GM23248 (cell line): ENCODE data around the gene PRKCE. TPM values are rescaled to one million over a fixed set of nuclear protein-coding genes. Genes with fewer than 3 reads are reported as not detected.

ENCODE experiments used
- DNase-seq: peaks from one replicate; pipeline ENCODE4 v3.0.0-alpha.2; 2015
- H2AFZ ChIP-seq: fragments of 200-600 bp; sonication (generic); 2 replicates; pipeline ENCODE4 v1.6.1; 2016; ENCODE audit warnings: antibody characterized with exemption
- H3F3A ChIP-seq: fragments of 200-600 bp; sonication (generic); 2 replicates; pipeline ENCODE4 v1.6.1; 2016; ENCODE audit warnings: mild to moderate bottlenecking, antibody characterized with exemption, mixed run types; ENCODE audit not compliant: insufficient read depth
- H3K27ac ChIP-seq: fragments of 200-600 bp; sonication (generic); 2 replicates; pipeline ENCODE4 v1.5.1; 2016; ENCODE audit warnings: mild to moderate bottlenecking
- H3K27me3 ChIP-seq: fragments of 200-600 bp; sonication (generic); replicated peaks from 2 replicates; pipeline ENCODE4 v1.6.1; 2016; ENCODE audit warnings: mild to moderate bottlenecking; ENCODE audit not compliant: insufficient read depth
- H3K36me3 ChIP-seq: fragments of 200-600 bp; sonication (generic); 2 replicates; pipeline ENCODE4 v1.6.1; 2016; ENCODE audit warnings: low read depth, mild to moderate bottlenecking
- H3K4me1 ChIP-seq: fragments of 200-600 bp; sonication (generic); 2 replicates; pipeline ENCODE4 v1.6.1; 2016; ENCODE audit warnings: mild to moderate bottlenecking; ENCODE audit not compliant: insufficient read depth
- H3K4me2 ChIP-seq: fragments of 200-600 bp; sonication (generic); one replicate; pipeline ENCODE4 v1.6.1; 2016; ENCODE audit warnings: mild to moderate bottlenecking; ENCODE audit not compliant: unreplicated experiment
- H3K4me3 ChIP-seq: fragments of 200-600 bp; sonication (generic); 2 replicates; pipeline ENCODE4 v1.5.1; 2016; ENCODE audit warnings: mild to moderate bottlenecking
- H3K79me2 ChIP-seq: fragments of 200-600 bp; sonication (generic); 2 replicates; pipeline ENCODE4 v1.6.1; 2016; ENCODE audit warnings: mild to moderate bottlenecking; ENCODE audit not compliant: insufficient read depth
- H3K9ac ChIP-seq: fragments of 200-600 bp; sonication (generic); 2 replicates; pipeline ENCODE4 v1.6.1; 2016; ENCODE audit warnings: mild to moderate bottlenecking
- H3K9me2 ChIP-seq: fragments of 200-600 bp; sonication (generic); 2 replicates; pipeline ENCODE4 v1.6.1; 2016; ENCODE audit warnings: mixed run types, mild to moderate bottlenecking, moderate library complexity; ENCODE audit not compliant: insufficient read depth
- H3K9me3 ChIP-seq: fragments of 200-600 bp; sonication (generic); one replicate; pipeline ENCODE4 v1.6.1; 2017; ENCODE audit warnings: low read depth
- H4K20me1 ChIP-seq: fragments of 200-600 bp; sonication (generic); 2 replicates; pipeline ENCODE4 v1.6.0; 2016; ENCODE audit not compliant: insufficient read depth
- EZH2 ChIP-seq: fragments of 200-600 bp; sonication (generic); IDR thresholded peaks from 2 replicates; pipeline ENCODE4 v1.6.1; 2018; ENCODE audit warnings: antibody characterized with exemption, mild to moderate bottlenecking; ENCODE audit not compliant: insufficient read depth, poor library complexity, severe bottlenecking
- EZH2phosphoT487 ChIP-seq: fragments of 200-600 bp; sonication (generic); IDR thresholded peaks from 2 replicates; pipeline ENCODE4 v1.6.1; 2018; ENCODE audit warnings: antibody characterized with exemption, moderate library complexity, mild to moderate bottlenecking, low read depth; ENCODE audit not compliant: insufficient read depth
- WGBS, 2 experiments: methylation state at CpG; one replicate each; pipeline ENCODE4 v1.1.6; 2015 to 2017; ENCODE audit warnings: low lambda C conversion rate in 2 of 2, low coverage in 1 of 2; ENCODE audit errors: missing lambda C conversion rate in 2 of 2; 5-methylcytosine and 5-hydroxymethylcytosine counted together
- in situ Hi-C: fragments of 300-500 bp; cut with MboI; formaldehyde crosslinking; loops from 2 replicates; pipeline ENCODE4 v1.15.0; 2020
- polyA plus RNA-seq: library from polyadenylated mRNA; unstranded; fragments of >200 nt; fragmentation: Nextera tagmentation; extraction: Ambion mirVana; gene quantifications from 2 replicates; pipeline ENCODE4 v1.2.1, GENCODE V29; 2016
- total RNA-seq: library from RNA; depleted of rRNA; stranded (reverse); fragments of >200 nt; shearing (Covaris generic); gene quantifications from 2 replicates; pipeline ENCODE4 v1.2.3, GENCODE V29; 2014

Gene PRKCE
- total and polyA plus RNA-seq, 2 experiments from 2014 or later: 5.9 to 7.0 TPM

DNA sequence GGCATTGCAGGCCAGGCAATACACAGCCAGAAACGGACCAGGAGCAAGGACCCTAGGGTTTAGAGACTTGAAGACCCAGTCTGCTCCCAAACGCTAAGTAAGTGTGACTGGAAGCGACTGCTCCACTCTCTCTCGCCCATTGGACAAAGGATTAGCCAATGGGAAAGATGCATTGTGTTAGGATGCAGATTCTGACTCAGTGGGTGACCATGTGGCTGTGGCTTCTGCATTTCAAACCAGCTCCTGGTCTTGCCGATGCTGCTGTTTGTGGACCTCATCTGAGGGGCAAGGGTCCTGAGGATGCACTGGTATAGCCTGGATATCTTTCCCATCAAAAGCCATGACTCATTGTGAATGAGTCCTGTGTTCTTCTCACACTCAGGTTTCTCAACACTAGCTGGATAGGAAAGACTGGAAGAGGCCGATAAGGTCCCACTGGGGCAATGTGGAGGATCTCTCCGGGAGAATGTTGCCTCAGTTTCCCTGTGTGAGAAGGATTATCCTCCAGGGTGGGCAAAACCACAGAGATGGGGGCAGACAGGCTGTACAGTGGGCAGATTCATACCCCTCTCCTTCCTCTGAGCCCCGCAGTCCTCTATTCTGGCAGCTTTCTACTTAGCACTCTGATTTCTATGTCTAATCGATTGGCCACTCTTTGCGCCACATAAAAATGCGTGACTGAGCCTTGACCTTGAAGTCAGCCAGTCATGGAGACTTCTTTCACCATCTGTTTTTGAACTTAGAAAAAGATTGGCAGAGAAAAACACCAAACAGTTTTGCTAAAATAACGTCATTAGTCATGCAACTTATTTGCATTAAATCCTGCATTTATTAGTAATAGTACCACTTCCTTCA lies 257.1 kb downstream of the PRKCE start:
- peaks cover 11% of the 10 kb centered on the region; the same call in 1 of the 2 replicates for H3K79me2 ChIP-seq
- H4K20me1 ChIP-seq: no peaks in the 10 kb centered on the region
- WGBS, 2 experiments: 73 to 79% methylated on average over 12 of the region's 12 CpGs

DNA sequence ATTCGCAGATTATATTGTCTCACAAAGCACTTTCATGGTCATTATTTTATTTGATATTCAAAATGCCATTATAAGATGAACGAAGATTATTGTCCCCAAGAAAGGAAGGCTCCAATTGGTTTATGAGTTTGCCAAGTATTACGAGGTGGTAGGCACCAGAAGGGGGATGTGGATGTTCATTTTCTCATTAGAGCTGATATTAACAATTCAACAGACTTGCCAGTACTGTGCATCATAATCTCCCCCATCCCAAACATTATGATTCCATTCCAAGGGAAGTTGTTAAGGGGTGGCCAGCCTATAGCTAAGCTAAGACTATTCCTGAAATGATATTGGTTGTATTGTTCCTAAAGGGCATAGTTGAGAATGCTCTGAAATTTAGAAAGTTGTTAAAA lies 257.7 kb downstream of the PRKCE start:
- Histone ChIP-seq H3F3A (no peaks in the 10 kb centered on the region), H3K27ac (no peak overlapping the region), H3K36me3 (no peaks in the 10 kb centered on the region), H3K4me3 (no peak overlapping the region), H4K20me1 (no peaks in the 10 kb centered on the region), H3K9me3 (no peaks in the 10 kb centered on the region), H3K9me2 (no peaks in the 10 kb centered on the region), H3K9ac (no peak overlapping the region), H3K27me3 (no peaks in the 10 kb centered on the region), H3K4me1 (peaks cover 6% of the 10 kb centered on the region; the same call in 1 of the 2 replicates), H2AFZ (no peak overlapping the region), H3K4me2 (no peak overlapping the region), H3K79me2 (peaks cover 11% of the 10 kb centered on the region; the same call in 1 of the 2 replicates)
- no peak for DNase-seq
- in situ Hi-C loops: no loop called here
- TF ChIP-seq EZH2: no peak
- no peak for TF ChIP-seq EZH2phosphoT487
- WGBS, 2 experiments: 70 to 79% methylated on average over 3 of the region's 3 CpGs

More for the DNA sequence above, 257.1 kb downstream of the PRKCE start:
- no peaks in the 10 kb centered on the region for H3K36me3 ChIP-seq
- in situ Hi-C loops: no loop called here
- H3K4me3 ChIP-seq: no peak overlapping the region
- H3K9me2 ChIP-seq: no peaks in the 10 kb centered on the region
- no peaks in the 10 kb centered on the region for H3K9me3 ChIP-seq
- peak; percentile 39 for DNase-seq
- no peak overlapping the region for H2AFZ ChIP-seq
- TF ChIP-seq EZH2phosphoT487 (no peak), EZH2 (no peak)
- peaks cover 12% of the 10 kb centered on the region; the same call in 1 of the 2 replicates for H3K4me1 ChIP-seq
- H3F3A ChIP-seq: no peaks in the 10 kb centered on the region
- no peak overlapping the region for H3K27ac ChIP-seq
- no peak overlapping the region for H3K4me2 ChIP-seq
- H3K27me3 ChIP-seq: no peaks in the 10 kb centered on the region
- no peak overlapping the region for H3K9ac ChIP-seq

DNA sequence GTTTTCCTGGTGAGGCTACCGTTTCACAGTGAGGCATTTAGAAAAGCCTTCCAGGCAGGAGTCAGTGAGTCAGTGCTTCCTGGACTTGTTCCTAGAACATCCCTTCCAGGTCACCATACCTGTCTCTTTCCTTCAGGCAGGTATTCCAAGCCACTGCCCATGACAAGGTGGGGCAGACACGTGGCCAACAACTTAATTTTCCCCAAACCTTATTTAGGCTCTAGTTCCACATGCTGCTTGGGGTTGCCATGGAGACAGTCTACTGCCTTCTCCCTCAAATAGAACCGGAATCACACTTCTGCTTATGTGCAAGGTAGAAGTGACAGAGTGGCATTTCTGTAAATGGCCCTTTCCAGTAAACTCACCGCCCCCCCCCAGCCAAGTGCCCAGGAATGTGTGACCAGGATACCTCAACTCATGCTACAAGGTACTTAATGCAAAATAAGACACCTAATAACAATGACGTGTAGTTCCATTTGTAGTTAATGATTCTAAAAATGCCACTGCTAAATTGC lies 258.3 kb downstream of the PRKCE start:
- Histone ChIP-seq H3K9ac (no peak overlapping the region), H3K4me2 (no peak overlapping the region), H3K27ac (no peak overlapping the region), H3K79me2 (peaks cover 11% of the 10 kb centered on the region; the same call in 1 of the 2 replicates), H2AFZ (no peak overlapping the region), H3K9me3 (no peaks in the 10 kb centered on the region), H3F3A (no peaks in the 10 kb centered on the region), H3K36me3 (no peaks in the 10 kb centered on the region), H3K4me3 (no peak overlapping the region), H3K9me2 (no peaks in the 10 kb centered on the region), H3K27me3 (no peaks in the 10 kb centered on the region), H4K20me1 (no peaks in the 10 kb centered on the region), H3K4me1 (peaks cover 2% of the 10 kb centered on the region; the same call in 1 of the 2 replicates)
- no peak for TF ChIP-seq EZH2
- TF ChIP-seq EZH2phosphoT487: no peak
- peak; percentile 30 for DNase-seq
- WGBS, 2 experiments: 73 to 75% methylated on average over 5 of the region's 5 CpGs
- in situ Hi-C loops: no loop called here

DNA sequence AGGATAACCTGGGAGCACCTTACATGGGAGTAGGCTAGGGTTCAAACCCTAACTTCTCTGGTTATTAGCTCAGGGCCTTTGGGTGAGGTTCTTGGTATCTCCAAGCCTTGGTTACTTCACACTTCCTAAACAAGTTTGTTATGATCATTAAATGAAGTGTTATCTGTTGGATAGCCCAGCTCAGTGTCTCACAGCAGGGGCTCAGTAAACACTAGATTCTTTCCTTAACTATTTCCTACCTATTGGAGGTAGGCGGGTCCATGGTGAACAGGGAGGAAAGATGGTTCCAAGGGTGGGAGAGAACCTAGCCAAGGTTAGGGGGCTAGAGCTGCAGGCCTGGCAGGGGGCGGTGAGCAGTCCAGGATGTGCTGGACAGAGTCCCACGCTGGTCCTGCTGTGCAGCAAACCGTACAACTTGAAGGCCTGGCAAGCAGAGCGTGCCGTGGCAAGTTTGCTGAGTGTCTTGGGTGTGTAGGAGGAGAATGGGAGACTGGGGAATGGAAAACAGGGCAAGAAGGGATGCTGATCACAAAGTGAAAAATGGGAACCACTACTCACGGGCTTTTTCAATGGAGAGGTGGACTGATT lies 259.1 kb downstream of the PRKCE start:
- no peak for DNase-seq
- Histone ChIP-seq H3K9ac (no peak overlapping the region), H3K27me3 (no peaks in the 10 kb centered on the region), H3K27ac (no peak overlapping the region), H3K9me2 (no peaks in the 10 kb centered on the region), H3K36me3 (no peaks in the 10 kb centered on the region), H3K4me3 (no peak overlapping the region), H3F3A (no peaks in the 10 kb centered on the region), H4K20me1 (no peaks in the 10 kb centered on the region), H3K4me2 (no peak overlapping the region), H3K79me2 (peaks cover 11% of the 10 kb centered on the region; the same call in 1 of the 2 replicates), H3K9me3 (no peaks in the 10 kb centered on the region), H3K4me1 (no peaks in the 10 kb centered on the region), H2AFZ (no peak overlapping the region)
- TF ChIP-seq EZH2phosphoT487: no peak
- TF ChIP-seq EZH2: no peak
- WGBS, 2 experiments: 77 to 88% methylated on average over 7 of the region's 7 CpGs
- in situ Hi-C loops: no loop called here
